GM18868 (cell line): ENCODE measurements around the gene SIT1.
A peak's percentile ranks its signal among the peaks of the same experiment; 100 is the strongest.
"Not testable (repeated sequence)": the region's sequence is repeated elsewhere in the genome, so short reads cannot be mapped to it uniquely, and the experiment has no call there.

Experiments used
- ATAC-seq: cut with Tn5 transposase; IDR thresholded peaks from one replicate; pipeline ENCODE4 v1.9.1; 2021; ENCODE audit warnings: mild to moderate bottlenecking, moderate library complexity; ENCODE audit not compliant: unreplicated experiment

Gene SIT1

DNA sequence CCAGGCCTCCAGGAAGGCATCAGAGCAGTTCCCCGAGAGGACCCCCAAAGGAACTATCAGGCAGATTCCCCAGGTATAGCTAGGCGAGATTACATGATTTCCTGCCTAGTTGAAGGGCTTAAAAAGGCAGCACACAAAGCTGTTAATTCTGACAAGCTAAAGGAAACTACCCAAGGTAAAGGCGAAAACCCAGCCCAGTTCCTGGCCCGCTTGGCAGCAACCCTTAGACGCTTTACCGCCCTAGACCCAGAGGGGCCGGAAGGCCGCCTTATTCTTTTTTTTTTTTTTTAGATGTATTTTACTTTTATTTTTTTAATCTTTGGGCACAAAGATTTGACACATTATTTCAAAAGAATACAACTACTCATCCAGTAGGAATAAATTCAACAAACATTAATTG, 12.0 kb downstream of the SIT1 start:
- not testable (repeated sequence) for ATAC-seq

DNA sequence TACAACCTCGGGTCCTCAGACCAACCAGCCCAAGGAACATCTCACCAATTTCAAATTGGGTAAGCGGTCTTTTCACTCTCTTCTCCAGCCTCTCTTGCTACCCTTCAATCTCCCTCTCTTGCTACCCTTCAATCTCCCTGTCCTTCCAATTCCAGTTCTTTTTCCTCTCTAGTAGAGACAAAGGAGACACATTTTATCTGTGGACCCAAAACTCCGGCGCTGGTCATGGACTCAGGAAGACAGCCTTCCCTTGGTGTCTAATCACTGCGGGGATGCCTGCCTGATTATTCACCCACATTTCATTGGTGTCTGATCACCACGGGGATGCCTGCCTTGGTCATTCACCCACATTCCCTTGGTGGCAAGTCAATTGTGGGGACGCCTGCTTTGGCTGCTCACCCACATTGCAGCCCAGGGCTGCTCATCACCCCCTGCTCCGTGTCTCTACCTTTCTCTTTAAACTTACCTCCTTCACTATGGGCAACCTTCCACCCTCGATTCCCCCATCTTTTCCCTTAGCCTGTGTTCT, 13.2 kb downstream of the SIT1 start:
- not testable (repeated sequence) for ATAC-seq

- ATAC-seq: not testable (repeated sequence)
Observed at GRCh38 chr9:35636877-35637246, 13.9 kb downstream of the SIT1 start.

DNA sequence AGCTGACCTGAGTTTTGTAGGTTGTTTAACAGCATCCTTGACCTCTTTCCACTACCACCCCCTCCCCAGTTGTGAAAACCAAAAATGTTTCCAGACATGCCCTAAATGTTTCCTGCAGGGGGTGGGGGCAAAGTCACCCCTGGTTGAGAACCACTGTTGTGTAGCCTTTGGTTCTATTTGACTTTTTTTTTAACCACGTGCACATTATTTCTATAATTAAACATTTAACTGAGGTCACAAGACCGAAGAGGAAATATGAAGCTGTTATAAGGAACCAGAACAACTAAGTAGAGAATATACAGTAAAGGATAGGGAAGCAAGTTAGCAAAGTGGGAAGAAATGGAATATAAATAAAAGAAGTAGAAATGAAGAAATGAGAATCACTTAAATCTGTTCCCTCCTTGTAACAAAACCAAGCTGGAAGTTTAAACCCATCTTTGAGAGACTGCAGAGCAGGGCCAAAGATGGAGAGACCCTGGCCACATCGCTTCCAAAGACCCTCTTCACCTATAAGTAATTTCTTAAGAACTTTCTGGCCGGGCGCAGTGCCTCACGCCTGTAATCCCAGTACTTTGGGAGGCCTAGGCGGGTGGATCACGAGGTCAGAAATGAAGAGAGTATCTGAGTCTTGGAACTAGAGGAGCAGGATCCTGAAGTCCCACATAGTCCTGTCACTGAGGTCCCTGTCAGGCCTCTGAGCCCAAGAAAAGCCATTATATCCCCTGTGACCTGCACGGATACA, 14.4 kb downstream of the SIT1 start:
- ATAC-seq: no peak

- no peak for ATAC-seq
Observed at GRCh38 chr9:35635730-35636129, 15.0 kb downstream of the SIT1 start.

DNA sequence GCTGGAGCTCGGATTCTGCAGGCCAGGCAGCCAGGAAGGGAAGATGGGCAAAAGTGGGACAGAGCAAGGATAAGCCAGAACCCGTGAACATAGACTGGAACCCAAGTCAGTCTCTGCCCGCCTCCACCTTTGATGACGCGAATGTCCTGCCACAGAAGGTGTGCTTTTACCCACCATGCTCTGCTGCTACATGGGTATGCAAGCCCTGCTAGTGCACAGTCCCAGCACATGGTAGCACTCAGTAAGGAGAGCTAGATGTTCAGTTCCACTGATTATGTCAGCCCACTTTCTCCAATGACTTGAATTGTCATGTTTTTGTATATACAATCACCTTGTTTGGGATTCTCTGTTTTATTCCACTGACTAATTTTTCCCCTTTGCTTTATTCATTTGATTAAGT, 21.1 kb downstream of the SIT1 start:
- no peak for ATAC-seq

GRCh38 chr9:35628389-35628991, 22.2 kb downstream of the SIT1 start:
- ATAC-seq: no peak

DNA sequence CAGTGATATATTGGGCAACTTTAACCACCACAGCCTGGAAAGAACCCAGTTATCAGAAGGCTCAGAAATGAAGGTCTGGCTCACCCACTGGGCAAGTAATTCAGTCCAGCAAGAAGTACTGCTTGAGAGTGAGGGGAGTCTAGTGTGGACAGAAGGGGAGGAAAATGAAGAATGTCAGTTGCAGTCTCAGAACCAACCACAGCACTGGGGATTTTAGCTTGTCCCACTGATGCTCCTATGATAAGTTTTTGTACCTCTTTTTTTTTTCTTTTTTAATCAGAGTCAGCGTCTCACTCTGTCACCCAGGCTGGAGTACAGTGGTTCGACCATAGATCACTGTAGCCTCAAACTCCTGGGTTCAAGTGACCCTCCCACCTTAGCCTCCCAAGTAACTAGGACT, 23.2 kb downstream of the SIT1 start:
- no peak for ATAC-seq

GRCh38 chr9:35619800-35620158, 31.0 kb downstream of the SIT1 start:
- ATAC-seq: peak; percentile 50

- peak; percentile 62 for ATAC-seq
Observed at GRCh38 chr9:35618854-35619799, 31.6 kb downstream of the SIT1 start.

GRCh38 chr9:35618325-35618727, 32.4 kb downstream of the SIT1 start, which contains the start of gene CD72:
TSS of gene CD72 (minus strand) at chr9:35618413. CDS start at chr9:35618303, 110 bp downstream.
- no peak for ATAC-seq

DNA sequence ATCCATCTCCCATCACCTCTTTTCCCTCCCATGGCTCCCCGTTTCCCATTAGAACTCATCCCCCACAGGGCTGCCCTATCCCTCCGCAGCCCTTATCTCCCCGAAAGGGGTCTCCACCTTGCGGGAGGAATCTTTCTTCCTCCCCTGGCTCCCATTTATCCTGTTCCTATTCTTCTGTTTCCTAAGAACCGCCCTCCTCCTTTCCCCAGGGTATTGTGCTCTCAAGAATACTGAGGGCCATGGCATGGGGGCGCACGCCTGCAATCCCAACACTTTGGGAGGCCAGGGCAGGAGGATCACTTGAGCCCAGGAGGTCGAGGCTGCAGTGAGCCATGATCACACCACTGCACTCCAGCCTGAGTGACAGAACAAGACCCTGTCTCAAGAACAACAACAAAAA, 33.2 kb downstream of the SIT1 start:
- ATAC-seq: no peak

DNA sequence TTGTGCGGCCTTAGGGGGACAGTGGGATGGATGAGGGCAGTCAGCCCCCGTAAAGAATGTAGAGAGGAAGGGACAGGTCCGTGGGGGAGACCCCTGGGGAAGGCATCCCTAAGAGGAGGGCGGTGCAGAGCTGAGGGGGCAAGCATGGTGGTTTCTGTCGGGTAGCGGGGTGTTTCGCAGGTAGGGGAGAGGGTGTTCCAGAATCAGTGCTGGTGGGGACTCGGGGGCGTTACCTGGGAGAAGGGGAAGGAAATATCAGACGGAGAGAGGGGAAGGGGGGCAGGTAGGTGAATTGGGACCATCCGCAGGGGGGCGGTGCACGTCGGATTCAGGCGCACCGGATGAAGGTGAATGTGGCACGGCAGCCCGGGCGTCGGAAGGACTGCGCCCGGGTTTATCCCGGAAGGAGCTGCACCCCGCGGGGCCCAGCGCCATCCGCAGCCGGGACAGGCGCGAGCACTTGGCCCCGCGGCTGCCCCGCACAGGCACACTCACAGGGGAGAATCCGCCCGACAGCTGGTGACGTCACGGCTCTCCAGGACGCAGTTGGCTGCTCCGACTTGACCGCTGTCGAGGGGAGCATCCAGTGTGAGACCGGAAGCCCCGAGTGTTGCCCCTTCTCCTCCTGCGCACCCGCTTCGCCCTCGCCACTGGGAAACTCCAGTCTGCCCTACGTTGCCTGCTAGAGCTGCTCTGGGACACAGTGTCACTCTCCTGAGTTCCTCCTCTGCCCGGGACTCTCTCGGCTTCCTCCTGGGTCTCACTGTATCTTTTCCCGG, 33.9 kb downstream of the SIT1 start:
- ATAC-seq: peak; percentile 38

DNA sequence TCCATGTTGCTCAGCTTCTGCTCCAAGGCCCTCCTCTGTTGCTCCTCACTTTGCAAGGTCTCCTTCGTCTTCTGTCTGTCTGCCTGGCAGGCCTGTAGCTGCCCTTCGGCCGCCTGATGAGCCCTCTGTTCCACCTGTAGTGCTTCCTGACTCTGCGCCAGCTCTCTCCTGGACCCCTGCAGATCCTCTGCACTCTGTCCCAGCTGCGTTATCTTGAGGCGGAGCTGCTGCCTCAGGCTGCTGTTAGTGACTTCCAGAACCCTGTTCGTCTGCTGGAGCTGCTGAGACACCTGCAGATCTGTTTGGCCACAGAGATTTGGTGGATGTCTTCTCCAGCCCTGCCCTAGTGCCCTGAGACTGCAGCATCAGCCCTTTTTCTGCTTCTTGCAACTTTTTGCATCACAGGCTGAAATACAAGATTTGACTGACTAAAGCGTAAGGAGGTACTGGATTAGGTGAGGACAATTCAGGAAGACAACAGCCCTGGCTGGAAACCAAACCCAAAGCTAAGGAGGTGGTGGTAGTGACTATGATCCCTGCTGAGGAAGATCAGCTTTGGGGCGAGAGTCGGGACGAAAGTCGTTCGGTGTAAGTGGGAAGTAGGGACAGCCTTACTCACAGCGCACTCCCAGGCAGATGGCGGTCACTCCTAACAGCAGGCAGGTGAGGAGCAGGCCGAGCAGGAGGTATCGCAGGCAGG, 34.6 kb downstream of the SIT1 start:
- no peak for ATAC-seq

GRCh38 chr9:35612843-35613242, 37.9 kb downstream of the SIT1 start:
- ATAC-seq: no peak

GRCh38 chr9:35612066-35612465, 38.7 kb downstream of the SIT1 start:
- not testable (repeated sequence) for ATAC-seq

DNA sequence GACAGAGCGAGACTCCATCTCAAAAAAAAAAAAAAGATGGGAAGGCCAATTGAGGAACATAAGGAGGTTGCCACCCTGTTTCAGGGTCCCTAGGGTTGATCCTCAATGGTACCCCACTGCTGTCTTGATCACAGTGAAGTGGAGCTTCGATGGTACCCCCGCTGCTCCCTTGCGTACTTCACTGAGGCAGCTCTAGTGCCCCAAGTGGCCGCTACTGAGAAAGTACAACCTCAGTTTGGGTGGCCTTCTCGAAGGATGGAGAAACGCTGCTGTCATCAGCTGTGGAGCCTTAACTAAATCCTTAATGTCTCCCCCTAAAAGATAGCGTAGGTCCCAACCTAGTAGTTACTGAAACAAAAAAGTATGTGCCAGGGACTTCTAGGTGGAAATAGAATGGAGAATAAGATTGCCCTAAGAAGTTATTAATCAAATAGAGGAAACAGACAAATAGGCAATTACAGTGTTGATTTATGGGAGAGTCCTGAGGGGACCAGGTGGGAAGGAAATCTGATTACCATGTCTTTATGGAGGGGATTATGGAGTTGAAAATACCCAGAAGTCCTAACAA, 39.4 kb downstream of the SIT1 start:
- ATAC-seq: peak; percentile 59

DNA sequence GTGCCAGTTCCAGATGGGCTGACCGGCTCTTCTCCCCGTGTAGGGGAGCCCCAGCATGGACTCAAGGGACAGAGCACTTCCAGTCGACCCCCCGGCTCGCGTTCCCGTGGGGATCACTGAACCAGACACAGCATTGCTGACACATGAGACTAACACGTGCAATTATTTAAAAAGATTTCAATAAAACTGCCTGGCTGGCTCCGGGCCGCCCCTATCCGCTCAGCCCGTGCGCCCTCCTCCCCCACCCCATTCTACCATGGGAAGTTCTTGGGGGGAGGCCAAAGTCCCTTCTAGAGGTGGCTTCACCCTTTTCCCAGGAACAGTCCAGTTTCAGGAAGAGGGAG, 40.9 kb downstream of the SIT1 start:
- no peak for ATAC-seq

- no peak for ATAC-seq
Observed at GRCh38 chr9:35609001-35609819, 41.5 kb downstream of the SIT1 start.
